Uterus (tissue), 4 donors: ENCODE measurements around the gene CPT1A. TPM values are rescaled to one million over a fixed set of nuclear protein-coding genes. Genes with fewer than 3 reads are reported as not detected.

Experiments
- DNase-seq, 2 donors: peaks; one replicate each; pipeline ENCODE4 v3.0.0-alpha.2; 2019 to 2020
- H3K27ac ChIP-seq, 2 donors: fragments of 200-600 bp; sonication (generic); 1 replicate in 1 of 2; 2 replicates in 1 of 2; pipeline ENCODE4 v1.5.1; 2016 to 2018
- H3K27me3 ChIP-seq, 2 donors: fragments of 200-600 bp; sonication (generic); one replicate each; pipeline ENCODE4 v1.5.1; 2018 to 2019; ENCODE audit warnings: control low read depth in 1 of 2
- H3K36me3 ChIP-seq, 2 donors: fragments of 200-600 bp; sonication (generic); one replicate each; pipeline ENCODE4 v1.5.1; 2019; ENCODE audit warnings: control low read depth in 1 of 2
- H3K4me1 ChIP-seq, 2 donors: fragments of 200-600 bp; sonication (generic); one replicate each; pipeline ENCODE4 v1.5.1; 2018 to 2019; ENCODE audit warnings: control low read depth in 1 of 2
- H3K4me3 ChIP-seq, 2 donors: fragments of 200-600 bp; sonication (generic); 1 replicate in 1 of 2; 2 replicates in 1 of 2; pipeline ENCODE4 v1.5.1; 2018 to 2019; ENCODE audit warnings: mild to moderate bottlenecking in 1 of 2
- H3K9me3 ChIP-seq, 2 donors: fragments of 200-600 bp; sonication (generic); one replicate each; pipeline ENCODE4 v1.5.1; 2019; ENCODE audit warnings: control low read depth in 1 of 2
- POLR2A ChIP-seq, 2 donors: fragments of 450-650 bp; IDR thresholded peaks; one replicate each; pipeline ENCODE4 v1.6.1; 2016; ENCODE audit warnings: antibody characterized with exemption in 2 of 2, mild to moderate bottlenecking in 1 of 2, moderate library complexity in 1 of 2
- intact Hi-C: fragments of 100-400 bp; cut with DNase I; formaldehyde crosslinking; loops from one replicate; pipeline ENCODE4 v1.15.1; 2023; ENCODE audit warnings: low total_unique reads
- total RNA-seq, 4 donors: library from RNA; depleted of rRNA in 3 of 4; stranded (reverse); fragments of >200 nt in 3 of 4; gene quantifications; one replicate each; pipeline versions ENCODE4 v1.1.0 to v1.2.4, GENCODE V29; 2014 to 2023
- TF ChIP-seq, protein P1 (sequence below), 4 experiments: fragments of 200-600 bp in 2 of 4; fragments of 450-650 bp in 2 of 4; sonication (generic) in 2 of 4; IDR thresholded peaks; one replicate each; pipeline ENCODE4 v1.5.1; 2016 to 2019; ENCODE audit warnings: antibody characterized with exemption in 4 of 4, mild to moderate bottlenecking in 2 of 4, moderate library complexity in 1 of 4
- donor health status: DM: yes; HTN: yes; CAD: no.

CPT1A gene
- total RNA-seq, 4 donors from 2014 or later, result 27.2 to 125 (median 67.9) TPM

DNA sequence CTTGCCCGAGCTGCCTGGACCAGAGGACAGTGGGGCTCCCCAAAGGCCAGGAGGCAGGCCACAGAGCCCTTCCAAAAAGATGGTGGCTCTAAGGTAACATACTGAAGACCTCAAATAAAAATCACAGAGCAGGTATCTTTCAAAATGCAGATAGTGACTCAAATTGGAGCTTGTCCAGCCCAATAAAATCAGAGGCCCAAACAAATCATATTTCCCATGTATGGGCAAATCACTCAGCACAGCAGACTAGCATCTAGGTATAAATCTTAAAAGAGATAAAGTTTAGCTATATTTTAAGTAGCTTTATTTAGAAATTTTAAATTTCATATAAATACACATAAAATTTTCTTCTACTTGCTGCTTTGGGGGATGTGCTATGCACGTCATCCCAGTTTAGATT, 93.7 kb downstream of the CPT1A start:
- H3K4me3 ChIP-seq, result no peak overlapping the region
- no peak overlapping the region for H3K27ac ChIP-seq
- no peaks in the 10 kb centered on the region for H3K4me1 ChIP-seq
- H3K36me3 ChIP-seq, result no peaks in the 10 kb centered on the region
- DNase-seq, result no peak
- TF ChIP-seq, protein P1, sequence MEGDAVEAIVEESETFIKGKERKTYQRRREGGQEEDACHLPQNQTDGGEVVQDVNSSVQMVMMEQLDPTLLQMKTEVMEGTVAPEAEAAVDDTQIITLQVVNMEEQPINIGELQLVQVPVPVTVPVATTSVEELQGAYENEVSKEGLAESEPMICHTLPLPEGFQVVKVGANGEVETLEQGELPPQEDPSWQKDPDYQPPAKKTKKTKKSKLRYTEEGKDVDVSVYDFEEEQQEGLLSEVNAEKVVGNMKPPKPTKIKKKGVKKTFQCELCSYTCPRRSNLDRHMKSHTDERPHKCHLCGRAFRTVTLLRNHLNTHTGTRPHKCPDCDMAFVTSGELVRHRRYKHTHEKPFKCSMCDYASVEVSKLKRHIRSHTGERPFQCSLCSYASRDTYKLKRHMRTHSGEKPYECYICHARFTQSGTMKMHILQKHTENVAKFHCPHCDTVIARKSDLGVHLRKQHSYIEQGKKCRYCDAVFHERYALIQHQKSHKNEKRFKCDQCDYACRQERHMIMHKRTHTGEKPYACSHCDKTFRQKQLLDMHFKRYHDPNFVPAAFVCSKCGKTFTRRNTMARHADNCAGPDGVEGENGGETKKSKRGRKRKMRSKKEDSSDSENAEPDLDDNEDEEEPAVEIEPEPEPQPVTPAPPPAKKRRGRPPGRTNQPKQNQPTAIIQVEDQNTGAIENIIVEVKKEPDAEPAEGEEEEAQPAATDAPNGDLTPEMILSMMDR (IDR thresholded peaks at IDR 0.05), result no peak
- TF ChIP-seq POLR2A (IDR thresholded peaks at IDR 0.05), result no peak
- H3K27me3 ChIP-seq, result no peaks in the 10 kb centered on the region
- intact Hi-C loops, result no loop called here
- H3K9me3 ChIP-seq, result no peaks in the 10 kb centered on the region

DNA sequence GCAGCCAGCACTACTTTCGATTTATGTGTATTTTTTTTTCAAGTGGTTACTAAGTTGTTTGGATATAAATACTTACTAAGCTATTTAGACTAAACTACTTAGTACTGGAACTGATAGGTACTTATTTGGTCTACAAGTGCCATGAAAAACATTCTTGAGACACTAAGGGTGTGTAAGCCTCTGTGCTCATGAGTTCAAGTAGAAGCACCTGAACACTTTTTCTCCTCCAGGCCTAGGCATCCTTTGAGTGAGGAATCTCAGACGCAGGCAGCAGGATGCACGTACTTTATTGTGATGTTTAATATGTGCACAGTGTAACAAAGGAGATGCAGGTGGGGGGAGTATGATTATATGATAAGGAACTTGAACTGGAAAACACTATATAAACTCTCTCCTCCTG, 98.2 kb downstream of the CPT1A start:
- Histone ChIP-seq H3K36me3 (no peaks in the 10 kb centered on the region), H3K4me3 (no peak overlapping the region), H3K27ac (no peak overlapping the region), H3K4me1 (no peaks in the 10 kb centered on the region), H3K9me3 (no peaks in the 10 kb centered on the region), H3K27me3 (no peaks in the 10 kb centered on the region)
- no peak for DNase-seq
- intact Hi-C loops, result no loop called here
- TF ChIP-seq, protein P1 (IDR thresholded peaks at IDR 0.05), result no peak
- TF ChIP-seq POLR2A (IDR thresholded peaks at IDR 0.05), result no peak

GRCh38 chr11:68741463-68741862, 100.3 kb downstream of the CPT1A start:
- intact Hi-C loops, result no loop called here
- no peaks in the 10 kb centered on the region for H3K4me1 ChIP-seq
- no peaks in the 10 kb centered on the region for H3K9me3 ChIP-seq
- no peaks in the 10 kb centered on the region for H3K27me3 ChIP-seq
- no peaks in the 10 kb centered on the region for H3K36me3 ChIP-seq
- H3K27ac ChIP-seq, result no peak overlapping the region
- no peak overlapping the region for H3K4me3 ChIP-seq
- no peak for TF ChIP-seq POLR2A (IDR thresholded peaks at IDR 0.05)
- TF ChIP-seq, protein P1 (IDR thresholded peaks at IDR 0.05), result no peak
- DNase-seq, result no peak

DNA sequence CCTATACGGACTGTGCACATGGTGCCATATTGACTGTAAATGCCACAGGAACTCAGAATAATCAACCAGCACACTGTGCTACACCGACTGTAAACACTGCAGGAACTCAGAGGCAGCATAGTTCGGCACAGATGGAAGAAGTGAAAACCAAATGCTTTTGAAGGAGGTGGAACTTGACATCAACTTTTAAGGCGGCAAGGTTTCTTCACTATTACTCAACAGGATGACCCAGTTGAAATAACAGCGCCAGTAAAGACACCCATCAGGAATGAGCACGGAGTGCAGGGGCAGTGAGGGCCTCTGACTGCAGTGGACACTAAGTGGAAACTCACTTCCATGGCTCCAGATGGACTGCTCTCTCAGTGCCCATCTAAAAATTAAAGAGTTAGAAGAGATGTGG, 106.1 kb downstream of the CPT1A start:
- no peak overlapping the region for H3K4me3 ChIP-seq
- intact Hi-C loops, result no loop called here
- H3K36me3 ChIP-seq, result no peaks in the 10 kb centered on the region
- no peak for TF ChIP-seq POLR2A (IDR thresholded peaks at IDR 0.05)
- TF ChIP-seq, protein P1 (IDR thresholded peaks at IDR 0.05), result no peak
- no peaks in the 10 kb centered on the region for H3K4me1 ChIP-seq
- H3K27ac ChIP-seq, result no peak overlapping the region
- no peak for DNase-seq
- no peaks in the 10 kb centered on the region for H3K9me3 ChIP-seq
- H3K27me3 ChIP-seq, result no peaks in the 10 kb centered on the region

GRCh38 chr11:68735125-68735524, 106.6 kb downstream of the CPT1A start:
- Histone ChIP-seq H3K4me3 (no peak overlapping the region), H3K27me3 (no peaks in the 10 kb centered on the region), H3K27ac (no peak overlapping the region), H3K4me1 (no peaks in the 10 kb centered on the region), H3K36me3 (no peaks in the 10 kb centered on the region), H3K9me3 (no peaks in the 10 kb centered on the region)
- intact Hi-C loops, result no loop called here
- DNase-seq, result no peak
- no peak for TF ChIP-seq POLR2A (IDR thresholded peaks at IDR 0.05)
- TF ChIP-seq, protein P1 (IDR thresholded peaks at IDR 0.05), result no peak
